ENCODE results near the gene WDR1.

Gene WDR1

DNA sequence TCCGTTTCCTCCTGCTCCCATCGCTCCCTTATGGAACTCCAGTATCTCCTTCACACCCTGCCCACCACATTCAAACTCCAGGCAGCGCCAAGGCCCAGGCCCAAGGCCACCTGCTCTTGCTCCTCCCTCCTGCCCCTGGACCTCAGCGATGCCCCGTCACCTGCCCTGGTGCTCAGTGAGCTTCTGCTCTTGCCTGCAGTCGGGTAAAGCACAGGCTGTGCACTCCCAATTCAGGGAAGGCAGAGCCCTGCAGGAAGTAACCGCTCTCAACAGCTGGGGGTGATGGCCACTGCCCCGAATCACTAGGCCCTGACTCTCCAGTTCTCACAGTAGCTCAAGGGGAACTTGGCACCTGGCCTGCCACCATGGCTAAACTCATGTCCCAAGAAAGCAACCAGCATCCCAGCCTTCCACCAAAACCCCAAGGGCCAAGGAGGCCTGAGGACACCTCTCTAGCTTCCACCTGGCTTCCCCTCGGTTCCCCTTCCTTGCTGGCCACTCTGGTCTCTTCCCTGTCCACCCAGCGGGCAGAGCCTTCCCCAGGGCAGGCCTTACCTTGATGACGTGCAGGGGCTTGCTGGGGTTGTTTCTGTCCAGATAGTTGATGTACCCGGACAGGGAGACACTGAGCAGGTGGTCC, 29.3 kb downstream of the WDR1 start:
- DNase-seq = no peak

- no peak for DNase-seq
Observed at GRCh38 chr4:10086506-10087120, 30.0 kb downstream of the WDR1 start.

DNA sequence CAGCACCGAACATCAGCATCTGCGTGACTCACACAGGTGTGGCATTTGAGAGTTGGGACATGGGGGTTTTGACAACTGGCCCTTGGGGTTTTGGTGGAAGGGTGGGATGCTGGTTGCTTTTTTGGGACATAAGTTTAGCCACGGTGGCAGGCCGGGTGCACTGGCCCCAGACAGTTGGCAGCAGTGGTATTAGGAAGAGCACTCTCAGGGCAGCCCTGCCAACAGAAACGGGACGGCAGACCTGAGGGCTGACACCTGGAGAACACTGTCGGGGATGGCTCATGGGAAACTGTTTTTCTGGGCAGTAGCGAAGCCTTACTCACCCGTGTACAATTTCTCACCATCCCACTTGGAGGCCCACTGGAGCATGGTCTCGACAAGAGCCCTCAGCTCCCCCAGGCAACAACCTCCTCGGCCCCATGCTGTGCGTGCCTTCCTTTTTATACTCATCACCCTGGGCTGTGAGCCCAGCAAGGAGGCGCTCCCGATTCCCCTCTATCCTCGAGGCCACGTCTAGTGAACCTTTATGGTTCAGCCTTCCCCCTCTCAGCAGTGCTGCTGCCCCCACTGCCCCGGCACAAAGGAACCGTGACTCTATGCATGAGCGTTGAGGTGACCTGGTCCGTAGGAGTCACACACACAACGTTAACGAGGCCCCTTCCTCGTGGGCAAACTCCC, 30.6 kb downstream of the WDR1 start:
- no peak for DNase-seq

DNA sequence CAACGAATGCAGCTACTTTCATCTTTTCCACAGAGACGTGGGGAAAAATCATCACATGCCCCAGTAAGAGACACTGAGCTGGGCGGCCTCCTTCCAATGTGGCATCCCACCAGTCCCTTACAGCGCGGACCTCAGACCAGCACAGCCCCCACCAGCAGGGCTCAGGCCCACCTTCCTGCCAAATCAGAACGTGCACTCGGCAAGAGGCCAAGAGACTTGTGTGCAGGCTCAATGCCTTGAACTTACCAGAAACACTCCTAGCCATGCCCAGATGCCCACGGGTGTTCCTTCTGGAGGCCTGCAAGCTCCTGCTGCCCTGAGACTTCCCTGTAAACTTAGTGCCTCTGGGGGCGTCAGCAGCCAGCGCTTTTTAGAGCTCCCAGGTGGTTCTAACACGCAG, 31.2 kb downstream of the WDR1 start:
- no peak for DNase-seq

GRCh38 chr4:10084651-10085358, 31.8 kb downstream of the WDR1 start:
- no peak for DNase-seq

GRCh38 chr4:10083861-10084641, 32.5 kb downstream of the WDR1 start:
- no peak for DNase-seq

DNA sequence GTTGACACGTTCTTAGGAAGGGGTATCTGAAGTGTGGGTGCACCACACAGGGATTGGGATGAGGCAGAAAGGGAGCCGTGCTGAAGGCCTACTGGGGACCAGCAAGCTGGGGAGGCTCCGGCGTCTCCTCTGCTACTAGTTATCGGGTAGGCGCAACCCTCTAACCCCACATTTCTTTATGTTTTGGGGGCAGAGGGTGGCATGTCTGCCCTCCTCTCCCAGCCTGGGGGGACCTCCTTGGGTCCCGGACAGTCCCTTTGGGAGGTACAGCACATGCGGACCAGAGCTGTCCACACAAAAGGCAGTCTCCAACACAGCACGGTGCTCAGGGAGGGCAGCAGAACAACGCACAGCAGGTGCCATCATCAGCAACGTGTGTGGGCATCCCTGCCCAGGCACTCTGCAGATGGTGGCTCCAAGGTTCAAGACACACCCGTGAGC, 33.2 kb downstream of the WDR1 start:
- no peak for DNase-seq

DNA sequence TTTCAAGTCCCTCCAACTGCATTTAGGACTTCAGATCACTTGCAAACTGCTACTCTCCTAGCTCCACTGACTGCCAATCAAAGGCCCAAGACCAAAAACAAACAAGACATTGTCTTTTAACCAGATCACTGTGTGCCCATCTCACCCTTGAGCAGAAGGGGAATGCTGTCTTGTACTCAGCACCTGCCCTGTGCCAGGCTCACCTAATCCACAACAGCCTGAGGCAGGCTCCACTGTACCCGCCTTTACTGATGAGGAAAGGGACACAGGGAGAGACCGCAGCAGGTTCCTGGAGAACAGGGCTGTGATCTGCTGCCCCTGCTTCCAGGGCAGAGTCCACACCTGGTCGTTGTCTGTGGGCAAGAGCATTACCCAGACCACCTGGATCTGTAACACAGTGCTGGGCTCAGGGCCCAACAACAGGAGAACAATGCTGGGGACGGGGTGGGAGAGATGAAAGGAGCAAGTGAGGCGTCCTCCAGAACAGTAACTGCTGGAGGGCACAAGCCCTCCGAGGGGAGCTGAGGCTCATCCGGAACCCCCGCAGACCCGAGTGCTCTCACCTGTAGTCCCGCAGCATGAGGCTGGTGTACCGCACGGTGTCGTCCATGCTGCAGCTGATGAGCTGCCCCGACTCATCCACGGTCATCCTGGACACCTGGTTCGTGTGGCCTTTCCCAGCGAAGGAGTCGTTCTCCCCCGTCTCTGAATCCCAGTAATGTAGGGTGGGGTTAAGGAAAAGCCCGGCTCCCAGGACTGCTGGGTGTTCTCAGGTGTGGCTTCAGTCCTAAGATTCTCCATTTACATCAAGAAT, 33.9 kb downstream of the WDR1 start:
- peak in 1 of 51 donors; percentile 22 for DNase-seq

- DNase-seq = no peak
Observed at GRCh38 chr4:10082047-10082446, 34.6 kb downstream of the WDR1 start.

DNA sequence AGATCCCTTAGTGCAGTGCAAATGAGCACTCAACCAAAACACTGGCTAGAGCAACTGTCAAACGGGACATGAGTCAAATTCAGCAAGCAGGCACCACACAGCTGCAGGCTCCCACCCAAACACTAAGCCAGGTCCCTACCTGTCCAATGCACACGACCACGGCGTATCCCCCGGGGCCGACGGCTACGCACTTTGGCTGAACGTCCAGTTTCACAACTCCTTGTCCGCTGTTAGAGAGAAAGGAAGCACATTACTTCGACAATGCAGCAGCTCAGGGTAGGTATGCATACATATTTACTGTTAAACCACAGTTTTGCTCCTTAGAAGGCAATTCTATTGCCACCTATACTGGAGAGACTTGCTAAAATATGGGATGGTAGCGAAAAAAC, 35.4 kb downstream of the WDR1 start:
- no peak for DNase-seq

- no peak for DNase-seq
Observed at GRCh38 chr4:10080589-10081217, 35.9 kb downstream of the WDR1 start.

DNA sequence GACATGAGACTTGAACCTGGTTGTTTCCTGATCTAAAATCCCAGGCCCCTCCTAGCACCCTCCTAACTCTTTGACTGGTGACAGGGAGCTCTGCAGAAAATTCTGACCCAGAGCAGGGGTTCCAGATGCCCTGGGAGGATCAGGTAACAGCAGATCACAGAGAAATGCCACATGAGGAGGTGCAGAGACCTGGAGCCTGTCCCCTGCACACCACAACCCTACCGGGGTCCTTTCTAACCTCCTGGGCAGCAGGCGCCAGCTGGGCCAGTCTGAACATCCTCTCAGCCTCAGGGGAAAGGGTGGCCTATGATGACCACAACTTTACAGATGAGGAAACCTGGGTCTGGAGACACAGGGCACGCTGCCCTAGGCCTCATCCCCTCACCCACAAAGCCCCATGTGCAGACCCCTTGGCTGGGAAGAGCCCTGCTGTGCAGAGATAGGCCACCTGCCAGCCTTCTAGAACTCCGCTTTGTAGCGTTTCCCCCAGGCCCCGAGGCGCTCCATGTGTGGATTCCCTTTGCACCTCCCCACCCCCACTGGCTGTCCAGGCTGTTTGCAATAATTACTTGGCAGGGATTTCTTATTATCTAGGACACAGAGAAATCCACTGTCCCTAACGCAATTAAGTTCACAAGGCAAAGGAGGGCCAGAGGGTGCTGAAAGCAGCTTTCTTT, 36.5 kb downstream of the WDR1 start:
- peak in 1 of 51 donors; percentile 19 for DNase-seq

DNA sequence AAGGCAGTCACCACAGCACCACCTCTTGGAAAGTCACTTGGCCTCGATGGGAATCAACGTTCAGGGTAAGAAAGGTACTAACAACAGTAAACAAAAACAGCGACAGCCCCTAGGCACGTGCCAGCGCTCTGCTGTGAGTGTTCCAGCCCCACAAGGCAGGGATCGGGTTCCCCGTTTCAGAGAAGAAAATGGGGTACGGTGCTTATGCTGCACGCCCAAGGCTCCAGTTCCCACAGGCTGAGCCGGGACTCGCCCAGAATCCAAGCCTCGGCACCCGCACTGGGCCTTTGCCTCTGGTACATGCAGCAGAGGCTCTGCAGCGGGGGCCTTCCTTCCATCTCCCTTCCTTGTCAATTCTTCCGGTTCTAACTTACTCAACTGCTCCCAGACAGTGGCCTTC, 37.3 kb downstream of the WDR1 start:
- no peak for DNase-seq

DNA sequence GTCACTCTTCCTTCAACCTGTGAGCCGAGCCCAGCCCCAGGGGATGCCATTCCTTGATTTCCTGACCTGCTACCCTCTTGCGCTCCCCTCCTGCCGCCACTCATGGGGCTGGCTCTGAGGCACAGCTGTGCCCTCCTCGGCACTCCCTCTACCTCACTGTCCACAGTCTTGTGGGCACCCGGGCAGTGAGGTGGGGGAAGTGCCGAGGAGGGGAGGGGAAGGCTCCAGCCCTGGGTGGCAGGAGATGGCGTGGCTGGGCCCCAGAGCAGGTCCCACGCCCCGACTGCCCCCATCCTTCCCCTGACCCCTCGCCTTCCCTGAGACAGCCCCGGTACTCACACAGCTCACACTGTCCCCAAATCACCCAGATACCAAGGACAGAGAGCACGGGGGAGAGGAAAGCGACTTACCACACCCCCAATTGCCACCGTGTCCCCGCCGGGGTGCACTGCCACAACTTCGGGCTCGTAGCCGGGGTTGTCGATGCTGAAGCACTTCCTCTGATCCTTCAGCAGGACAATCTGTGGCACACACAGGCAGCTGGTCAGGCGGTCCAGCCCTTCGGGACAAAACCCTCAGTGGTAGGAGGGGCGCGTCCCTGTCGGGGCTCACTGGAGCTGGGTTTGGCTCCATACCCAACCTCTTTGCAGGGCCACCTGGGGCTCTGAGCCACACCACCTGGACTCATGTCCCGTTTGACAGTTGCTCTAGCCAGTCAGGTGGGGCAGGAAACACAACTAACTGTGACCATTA, 37.9 kb downstream of the WDR1 start:
- DNase-seq = no peak

DNA sequence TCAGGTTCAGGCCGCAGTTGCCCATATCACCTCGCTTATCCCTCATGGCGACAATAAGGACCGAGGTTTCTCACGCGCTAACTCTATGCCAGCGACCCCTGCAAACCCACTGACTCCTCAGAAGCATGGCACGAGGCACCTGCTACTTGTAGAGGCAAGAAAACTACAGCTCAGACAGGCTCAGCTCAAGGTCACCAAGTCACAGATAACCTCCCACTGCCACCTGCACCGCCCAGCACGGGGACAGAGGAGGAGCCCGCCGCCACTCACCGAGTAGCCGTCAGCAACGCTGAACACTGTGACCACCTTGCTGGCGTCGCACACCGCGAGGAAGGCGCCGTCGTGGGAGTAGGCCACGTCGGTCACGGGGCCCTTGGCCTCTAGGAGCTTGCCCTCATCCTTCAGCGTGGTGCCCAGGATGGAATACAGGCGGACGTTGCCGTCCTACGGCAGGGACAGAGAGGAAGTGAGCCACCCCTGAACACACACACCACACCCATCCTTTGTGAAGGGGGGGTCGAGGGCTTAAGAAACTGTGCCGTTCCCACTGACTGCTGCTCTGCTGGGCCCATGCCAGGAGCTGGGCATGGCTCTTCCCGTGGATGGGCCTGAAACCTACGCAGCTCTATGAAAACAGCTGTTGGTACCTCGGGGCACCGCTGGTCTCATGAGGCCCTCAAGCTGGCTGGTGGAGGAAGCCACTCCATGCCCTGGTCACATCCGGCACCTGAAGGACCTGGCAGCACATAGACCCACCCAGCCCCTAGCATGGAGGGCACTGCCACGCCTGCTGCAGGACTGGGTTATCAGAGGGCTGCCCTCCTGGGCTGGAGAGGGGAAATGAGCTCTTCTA, 38.9 kb downstream of the WDR1 start:
- DNase-seq = peak in 1 of 51 donors; percentile 45

- no peak for DNase-seq
Observed at GRCh38 chr4:10077076-10077475, 39.5 kb downstream of the WDR1 start.

DNA sequence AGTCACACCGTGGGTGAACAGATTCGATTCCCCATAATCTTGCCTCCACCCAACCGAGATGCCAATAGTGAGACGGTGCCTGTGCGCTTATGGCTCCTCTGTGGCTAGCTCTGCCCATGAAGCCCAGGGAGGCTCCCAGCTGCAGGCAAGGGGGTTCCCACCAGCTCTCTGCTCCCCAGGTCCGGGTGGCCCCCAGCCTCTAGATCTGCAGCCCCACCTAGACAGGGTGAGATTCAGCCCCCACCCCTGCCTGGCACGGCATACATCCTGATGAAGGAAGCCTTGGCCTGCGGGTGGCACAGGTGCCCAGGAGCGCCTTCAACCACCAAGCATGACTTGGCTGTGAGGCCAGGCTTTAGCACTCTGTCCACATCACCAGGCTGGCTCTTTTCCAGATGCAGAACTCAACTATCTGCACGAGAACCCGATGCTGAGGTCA, 40.6 kb downstream of the WDR1 start:
- DNase-seq = no peak
